ENCODE results near the gene KSR2.
"Not testable (repeated sequence)": the region's sequence is repeated elsewhere in the genome, so short reads cannot be mapped to it uniquely, and the experiment has no call there.

Gene KSR2

DNA sequence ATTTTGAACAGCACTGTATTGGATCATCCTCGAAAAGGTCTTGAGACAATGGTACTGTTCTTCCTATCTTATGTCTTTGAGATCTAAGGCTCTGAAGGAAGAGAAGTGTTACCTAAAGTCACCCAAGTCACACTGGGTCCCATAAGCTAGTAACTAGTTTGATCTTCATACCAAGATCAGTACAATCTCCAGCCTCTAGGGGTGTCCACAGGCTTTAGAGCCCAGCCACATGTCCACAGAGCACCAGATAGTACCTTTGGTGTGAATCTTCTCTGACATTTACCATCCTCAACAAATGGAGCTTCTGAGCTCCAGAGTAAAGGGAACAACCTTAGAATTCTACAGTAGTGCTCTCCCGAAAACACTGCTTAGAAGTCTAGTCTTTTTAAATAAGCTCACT is 78.7 kb downstream of the KSR2 start:
- DNase-seq = no peak

DNA sequence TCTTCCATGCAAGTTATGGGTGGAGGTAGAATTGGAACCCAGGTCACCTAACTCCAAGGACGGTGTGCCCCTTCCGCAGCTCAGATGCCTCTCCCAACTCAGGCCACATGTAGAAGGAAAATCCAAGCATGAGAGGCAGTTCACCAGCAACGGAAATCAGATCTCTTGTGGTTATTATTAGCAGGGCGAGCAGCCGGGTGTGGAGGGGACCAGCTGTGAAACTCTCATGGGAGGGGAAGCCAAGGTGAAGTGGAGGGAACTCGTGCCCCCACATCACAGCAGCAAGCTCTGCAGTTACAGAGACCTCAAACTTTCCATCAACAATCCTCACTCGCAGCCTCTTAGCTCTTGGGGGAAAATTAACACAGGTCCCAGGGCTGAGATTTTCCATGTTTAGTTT is 79.7 kb downstream of the KSR2 start:
- DNase-seq = no peak

DNA sequence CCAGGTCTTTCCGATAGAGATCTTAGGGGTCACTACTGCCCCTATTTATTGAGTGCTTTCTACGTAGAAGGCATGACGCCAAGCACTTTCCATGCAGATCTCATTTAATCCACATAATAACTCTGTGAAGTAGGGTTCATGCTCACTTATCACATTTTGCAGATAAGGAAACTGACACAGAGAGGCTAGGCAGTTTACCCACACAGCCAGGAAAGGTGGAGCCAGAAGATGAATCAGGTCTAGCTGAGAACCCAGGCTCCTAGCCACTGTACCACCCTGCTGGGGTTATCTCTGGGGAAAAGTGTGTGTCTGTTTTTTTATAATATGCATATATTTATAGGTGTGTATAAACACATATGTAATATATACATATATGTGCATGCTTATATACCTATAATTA is 83.6 kb downstream of the KSR2 start:
- no peak for DNase-seq

DNA sequence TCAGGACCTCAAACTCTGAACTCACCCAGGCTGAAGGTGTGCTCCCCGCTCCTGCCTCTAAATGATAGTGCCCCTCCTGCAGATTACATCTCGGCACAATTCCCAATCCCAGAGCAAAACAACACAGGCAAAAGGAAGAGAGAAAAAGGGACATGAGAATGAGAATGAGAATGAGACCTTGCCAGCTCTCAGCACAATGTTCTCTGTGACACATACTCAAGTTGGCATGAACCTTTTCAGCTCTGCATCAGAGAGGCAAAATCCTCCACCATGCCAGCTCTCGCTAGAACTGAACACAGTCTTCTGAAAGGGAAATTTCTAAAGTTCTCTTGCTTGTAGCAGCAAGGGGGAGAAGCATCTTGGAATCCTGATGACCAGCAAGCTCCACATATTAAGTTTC is 84.6 kb downstream of the KSR2 start:
- DNase-seq = no peak

DNA sequence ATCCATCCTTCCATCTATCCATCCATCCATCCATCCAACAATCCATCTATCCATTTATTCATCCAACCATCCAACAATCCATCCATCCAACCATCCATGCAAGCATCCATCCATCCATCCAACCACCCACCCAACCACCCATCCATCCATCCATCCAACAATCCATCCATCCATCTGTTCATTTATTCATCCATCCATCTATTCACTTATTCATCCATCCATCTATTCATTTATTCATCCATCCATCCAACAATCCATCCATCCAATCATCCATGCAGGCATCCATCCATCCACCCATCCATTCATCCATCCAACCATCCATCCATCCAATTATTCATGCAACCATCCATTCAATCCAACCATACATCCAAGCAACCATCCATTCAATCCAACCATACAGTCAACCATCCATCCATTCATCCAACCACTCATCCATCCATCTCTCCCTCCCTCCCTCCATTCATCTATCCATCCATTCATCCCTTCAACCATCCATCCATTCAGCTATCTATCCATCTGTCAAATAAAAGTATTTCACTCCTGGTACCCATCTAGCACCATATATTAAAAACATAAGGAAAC is 86.1 kb downstream of the KSR2 start:
- DNase-seq = no peak

DNA sequence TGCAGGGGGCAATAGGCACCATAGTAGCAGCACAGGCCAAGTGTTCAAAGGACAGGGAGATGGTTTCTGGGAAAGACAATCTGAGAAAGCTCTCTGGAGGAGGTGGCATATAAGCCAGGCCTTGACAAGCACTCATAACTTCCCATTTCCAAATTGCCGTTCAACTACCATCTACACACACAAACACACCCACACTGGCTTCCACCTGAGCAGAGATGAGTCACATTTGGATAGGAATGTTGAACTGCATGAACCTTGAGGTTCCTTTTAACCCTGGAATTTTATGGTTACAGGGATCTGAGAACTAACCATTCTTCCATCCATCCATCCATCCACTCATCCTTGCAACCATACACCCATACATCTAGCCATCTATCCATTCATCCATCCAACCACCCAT is 86.6 kb downstream of the KSR2 start:
- no peak for DNase-seq

DNA sequence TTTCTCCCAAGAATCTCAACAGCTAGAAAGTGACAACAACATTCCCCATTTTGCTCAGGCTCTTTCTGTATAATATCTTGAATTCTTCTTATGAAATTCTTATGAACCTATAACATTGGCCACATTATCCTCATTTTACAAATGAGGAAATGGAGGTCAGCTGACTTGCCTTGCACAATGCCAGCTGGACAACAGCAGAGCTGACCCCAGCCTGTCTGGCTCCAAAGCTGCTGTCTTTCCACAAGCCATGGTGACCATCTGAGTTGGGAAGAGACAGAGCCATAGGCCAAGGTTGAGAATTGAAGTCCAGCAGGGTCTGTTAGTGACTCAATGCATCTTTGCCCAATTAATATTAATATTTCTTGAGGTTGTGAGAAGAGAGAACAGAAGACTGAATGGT is 87.3 kb downstream of the KSR2 start:
- no peak for DNase-seq

DNA sequence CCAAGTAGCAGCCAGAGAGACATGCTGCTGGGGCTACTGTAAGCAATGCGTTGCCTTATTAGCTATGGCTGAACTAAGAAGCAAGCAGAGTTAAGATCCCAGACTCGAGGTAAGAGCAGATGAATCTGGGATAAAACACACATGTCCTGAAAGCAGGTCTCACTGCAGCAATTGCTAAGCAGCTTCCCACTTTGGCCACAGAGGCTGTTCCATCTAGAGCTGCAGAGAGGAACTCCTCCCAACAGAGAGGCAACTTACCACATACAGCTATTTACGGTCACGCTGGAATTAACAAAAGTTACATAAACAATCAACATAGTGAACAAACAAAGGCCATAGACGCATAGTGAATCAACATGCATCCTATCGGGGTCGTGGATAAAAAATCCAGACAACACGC is 90.2 kb downstream of the KSR2 start:
- no peak for DNase-seq

DNA sequence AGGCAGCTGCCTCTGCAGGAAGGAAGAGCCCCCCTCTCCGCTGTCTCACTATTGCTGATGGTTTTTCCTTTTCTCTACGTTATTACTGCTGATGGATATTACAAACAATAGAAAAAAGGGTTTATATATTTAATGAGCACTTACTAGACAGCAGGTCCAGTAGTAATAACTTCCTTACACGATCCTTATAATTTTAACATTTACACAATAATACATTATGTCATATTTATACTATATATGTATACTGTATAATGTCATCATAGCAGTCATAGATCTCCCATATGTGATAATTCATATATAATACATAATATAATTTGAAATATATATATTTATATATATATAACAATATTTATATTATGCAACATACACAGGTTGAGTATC is 92.4 kb downstream of the KSR2 start:
- DNase-seq = no peak

DNA sequence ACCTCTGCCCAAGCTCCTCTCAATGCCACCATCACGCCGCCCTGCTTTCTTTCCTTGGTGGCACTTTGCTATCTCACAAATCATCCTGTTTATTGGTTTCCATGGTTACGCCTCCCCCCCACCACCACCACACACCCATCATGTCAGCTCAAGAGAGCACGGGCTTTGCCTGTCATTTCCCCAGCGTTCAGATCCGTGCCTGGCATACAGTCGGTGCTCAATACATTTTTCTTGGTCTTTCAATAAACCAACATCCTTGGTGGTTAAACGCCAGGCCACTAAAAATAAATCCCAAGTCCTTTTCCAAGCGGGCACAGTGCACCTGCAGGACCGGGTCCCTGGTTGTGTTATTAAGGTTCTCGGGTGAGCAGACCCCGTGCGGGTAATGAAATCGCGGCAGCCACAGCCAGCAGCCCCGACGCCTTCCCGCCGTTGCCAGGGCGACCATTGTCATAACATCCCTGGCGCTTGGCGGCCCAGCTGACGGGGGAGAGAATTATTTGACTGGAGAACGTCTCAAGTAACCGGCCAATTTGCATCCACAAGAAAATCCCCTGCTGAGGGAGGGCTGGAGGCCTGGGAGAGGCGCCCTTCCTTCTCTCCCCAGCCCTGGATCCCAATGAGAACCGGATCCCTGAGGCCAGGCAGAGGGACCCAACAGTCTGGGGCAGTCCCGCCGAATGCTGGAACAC is 92.9 kb downstream of the KSR2 start:
- DNase-seq = no peak

DNA sequence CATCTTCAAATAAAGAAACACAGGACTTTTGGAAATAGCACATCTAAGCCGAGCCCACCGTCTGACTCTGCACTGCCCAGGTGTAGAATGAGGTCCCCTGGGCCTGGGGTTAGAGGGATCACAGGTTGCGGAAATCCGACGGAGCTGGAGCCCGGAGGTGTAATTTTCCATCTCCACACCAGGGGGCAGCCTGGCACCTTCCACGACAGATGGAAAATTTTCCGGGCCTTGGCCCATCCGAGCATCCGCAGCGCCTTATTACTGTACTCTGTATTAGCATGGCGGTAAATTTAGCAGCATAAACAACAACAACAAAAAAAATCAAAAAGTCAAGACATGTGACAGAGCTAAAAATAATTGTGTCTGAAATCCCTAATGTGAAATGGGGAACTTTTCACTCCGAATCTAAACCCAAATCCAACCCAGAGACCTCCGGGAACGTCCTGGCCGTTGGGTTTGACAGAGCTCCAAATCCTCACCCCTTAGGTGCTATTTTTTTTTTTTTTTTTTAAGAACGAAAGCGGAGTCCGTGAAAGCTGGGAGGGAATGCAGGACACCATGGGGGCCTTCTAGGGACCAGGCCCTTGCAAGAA is 93.9 kb downstream of the KSR2 start:
- DNase-seq = no peak

DNA sequence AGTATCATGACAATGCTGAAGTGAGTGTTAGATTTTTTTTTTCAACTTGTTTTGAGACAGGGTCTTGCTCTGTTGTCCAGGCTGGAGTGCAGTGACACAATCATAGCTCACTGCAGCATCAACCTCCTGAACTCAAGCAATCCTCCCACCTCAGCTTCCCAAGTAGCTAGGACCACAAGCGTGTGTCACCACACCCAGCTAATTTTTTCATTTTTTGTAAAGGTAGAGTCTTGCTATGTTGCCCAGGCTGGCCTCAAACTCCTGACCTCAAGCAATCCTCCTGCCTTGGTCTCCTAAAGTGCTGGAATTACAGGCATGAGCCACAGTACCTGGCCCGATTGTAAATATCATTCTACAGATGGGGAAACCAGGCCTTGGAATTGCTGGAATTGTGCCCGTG is 94.6 kb downstream of the KSR2 start:
- not testable (repeated sequence) for DNase-seq

DNA sequence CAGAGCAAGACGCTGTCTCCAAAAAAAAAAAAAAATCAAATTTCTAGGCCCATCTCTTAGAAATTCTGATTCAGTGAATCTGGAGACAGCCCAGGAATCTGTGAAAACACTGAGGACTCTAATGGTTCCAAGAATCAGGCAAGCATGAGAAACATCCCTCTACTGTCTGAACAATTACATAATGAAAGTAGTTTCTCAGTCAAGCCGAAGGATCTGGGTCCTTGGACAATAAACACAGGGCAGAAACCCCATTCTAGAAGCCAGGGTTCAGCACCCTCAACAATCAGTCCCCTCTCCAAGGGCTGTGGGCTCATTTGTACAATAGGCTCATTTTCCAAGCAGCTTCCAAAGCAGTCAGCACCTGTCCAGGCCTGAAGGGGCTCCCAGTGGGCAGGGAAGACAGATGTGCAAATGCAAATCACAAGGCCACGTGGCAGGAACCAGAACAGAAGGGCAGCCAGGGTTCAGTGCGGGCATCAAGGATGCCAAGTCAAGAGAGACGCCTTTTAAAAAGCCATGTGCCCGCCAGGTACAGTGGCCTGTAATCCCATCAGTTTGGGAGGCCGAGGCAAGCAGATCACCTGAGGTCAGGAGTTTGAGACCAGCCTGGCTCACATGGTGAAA is 96.1 kb downstream of the KSR2 start:
- DNase-seq = peak; percentile 14

DNA sequence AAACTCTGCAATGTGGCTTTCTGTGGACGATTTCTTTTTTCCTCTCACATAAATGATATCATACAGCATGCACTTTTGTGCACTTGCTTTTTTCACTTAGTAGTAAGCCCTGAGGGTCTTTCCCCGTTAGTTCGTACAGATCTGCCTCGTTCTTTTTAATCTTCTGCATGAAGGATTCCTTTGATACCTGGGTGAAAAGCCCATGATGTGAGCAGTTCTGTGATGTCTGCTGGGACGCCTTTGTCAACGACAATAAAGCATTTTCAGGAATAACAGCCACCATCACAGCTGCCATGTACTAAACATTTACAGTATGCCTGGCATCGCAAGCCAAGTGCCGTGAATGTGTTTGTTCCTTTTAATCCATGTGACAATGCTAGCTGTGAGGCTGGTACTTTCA is 99.2 kb downstream of the KSR2 start:
- DNase-seq = no peak

DNA sequence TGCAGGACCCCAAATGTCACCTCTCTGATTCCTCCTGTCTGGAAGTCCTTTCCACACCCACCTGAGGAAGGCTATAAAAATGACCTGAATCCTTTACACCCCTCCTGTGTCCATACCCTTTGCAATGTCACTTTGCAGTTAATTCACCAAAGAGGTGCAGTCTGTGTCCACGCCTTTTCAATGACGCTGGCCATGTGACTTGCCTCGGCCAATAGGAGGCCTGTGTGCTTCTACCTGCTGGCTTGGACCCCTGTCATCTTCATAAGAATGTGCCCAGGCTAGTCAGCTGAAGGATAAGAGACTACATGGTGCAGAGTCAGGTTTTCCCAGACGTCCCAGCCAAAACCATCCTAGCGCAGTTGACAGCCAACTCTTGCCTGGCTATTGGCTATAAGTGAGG is 101.4 kb downstream of the KSR2 start:
- no peak for DNase-seq

DNA sequence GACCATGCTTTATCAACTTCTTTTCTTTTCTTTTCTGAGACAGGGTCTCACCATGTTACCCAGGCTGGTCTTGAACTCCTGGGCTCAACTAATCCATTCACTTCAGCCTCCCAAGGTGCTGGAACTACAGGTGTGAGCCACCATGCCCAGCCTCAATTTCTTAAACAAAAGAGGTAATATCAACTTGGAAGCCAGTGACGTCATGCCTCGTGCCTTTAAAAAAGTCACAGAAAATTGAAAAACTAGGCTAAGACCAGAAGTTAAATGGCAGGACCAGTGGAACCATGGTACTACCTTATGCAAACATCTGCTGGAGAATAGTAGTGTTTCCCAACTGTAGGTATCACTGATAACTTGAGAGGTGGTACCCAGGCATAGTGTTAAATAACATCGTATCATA is 103.3 kb downstream of the KSR2 start:
- no peak for DNase-seq

DNA sequence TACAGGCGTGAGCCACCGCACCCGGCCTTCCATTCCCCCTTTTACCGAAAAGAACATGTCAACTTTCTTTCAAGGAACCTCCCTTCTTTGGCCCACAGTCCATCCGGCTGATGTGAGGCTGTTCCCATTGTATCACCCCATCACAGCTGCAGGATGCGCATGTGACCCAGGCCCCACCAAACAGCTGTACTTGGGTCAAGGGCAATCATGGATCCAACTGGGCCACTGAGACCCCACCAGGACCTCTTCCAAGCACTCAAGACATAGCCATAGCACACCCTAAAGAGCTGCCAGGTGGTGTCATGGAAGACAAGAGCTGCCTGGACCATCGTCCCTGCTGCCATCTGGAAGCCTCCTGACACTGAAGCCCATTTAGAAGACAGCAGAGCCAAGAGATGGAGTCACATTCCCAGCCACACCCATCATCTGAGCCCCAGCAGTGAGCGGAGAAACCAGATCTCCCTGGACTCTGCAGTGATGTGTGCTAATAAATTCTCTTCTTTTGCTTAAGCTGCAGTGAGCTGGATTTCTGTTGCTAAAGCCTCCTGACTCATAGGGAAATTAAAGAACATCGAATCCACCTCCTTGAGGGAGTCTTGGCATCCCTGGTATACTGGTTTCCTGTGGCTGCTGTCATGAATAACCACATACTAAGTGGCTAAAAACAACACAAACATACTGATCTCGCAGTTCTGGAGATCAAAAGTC is 105.6 kb downstream of the KSR2 start:
- no peak for DNase-seq

DNA sequence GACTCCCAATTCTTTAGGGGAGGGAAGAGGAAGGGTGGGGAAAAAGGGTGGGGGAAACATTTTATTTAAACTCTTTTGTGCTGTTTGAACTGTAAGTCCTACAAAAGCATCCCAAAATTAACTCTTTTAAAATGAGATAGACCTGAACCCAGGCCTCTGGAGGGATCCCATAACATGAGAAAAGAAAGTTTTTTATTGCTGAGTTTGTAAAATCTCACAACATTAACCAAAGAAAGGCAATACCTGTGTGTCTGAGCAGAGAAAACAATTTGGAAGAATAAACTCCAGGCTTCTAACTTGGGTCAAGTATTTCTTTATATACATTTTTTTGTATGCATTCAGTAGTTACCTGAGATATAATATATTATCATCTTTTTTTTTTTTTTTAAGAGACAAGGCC is 107.1 kb downstream of the KSR2 start:
- no peak for DNase-seq

DNA sequence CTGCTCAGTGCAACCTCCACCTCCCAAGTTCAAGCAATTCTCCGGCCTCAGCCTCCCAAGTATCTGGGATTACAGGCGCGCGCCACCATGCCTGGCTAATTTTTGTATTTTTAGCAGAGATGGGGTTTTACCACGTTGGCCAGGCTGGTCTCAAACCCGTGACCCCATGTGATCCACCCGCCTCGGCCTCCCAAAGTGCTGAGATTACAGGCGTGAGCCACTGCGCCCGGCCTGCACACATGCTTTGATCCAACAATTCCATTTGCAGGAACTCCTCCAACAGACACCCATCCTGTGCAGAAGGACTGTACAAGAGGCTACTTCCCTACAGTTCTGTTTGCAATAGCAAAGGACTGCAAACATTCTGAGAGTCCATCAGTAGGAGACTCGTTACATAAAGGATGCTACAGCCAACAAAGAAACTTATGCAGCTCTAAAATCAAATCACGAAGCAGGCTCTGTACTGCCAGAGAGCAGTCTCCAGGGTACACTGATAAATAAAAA is 108.0 kb downstream of the KSR2 start:
- DNase-seq = not testable (repeated sequence)

DNA sequence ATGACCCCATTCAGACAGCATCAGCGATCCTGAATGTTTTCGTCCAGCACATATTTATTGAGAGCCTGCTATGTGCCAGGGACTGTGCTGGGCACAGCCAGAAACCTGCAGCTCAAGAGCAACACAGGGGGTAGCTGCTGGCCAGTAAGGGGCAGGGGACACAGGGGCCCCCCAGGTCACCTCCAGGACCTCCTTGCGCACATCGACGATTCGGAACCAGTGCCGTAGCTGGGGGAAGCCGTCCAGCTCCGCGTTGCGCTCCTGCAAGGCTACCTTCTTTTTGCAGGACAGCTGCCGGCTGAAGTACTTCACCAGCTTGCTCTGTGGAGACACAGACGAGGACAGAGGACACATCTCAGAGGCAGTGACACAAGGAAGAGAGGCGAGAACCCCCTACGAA is 108.7 kb downstream of the KSR2 start:
- DNase-seq = no peak

DNA sequence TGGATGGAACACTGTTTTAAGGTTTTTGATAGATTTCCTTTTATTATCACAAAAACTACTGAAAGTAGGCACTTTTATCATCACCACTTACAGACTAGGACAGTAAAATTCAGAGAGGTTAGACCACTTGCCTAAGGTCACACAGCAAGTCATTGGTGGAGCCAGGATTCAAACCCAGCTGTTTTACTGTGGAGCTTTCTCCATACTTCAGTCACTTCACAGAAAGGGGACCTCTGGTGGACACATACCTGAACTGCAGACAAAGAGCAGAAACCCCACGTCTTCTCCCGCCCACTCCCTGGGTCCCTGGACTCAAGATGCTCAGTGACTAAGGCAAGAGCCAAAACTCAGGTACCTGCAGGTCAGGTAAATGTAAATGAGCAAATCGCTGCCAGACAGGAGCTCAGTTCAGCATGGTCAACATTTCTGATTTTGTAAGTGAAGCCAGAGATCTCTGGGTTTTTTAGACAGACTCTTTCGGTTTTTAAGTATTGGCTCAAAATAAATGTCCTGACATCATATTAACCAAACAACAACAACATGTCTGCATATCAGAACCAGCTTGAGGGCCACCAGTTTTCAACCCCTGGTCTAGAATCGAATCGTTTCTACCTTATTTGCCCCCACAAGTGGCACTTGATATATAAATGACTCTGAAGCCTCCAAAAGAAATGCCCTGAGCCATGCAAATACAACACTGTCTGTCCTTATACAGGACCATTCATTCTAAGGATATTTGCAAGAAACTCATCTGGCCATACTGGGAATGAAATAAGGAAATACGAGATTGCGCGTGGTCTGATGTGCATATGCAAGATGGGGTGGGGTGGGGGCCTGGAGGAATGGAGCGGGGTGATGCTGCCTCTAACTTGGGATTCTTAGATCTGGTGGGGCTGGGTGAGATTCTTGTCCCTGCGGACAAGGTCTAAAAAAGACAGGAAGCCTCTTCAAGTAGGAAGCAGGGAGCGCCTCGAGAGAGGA is 110.9 kb downstream of the KSR2 start:
- no peak for DNase-seq

DNA sequence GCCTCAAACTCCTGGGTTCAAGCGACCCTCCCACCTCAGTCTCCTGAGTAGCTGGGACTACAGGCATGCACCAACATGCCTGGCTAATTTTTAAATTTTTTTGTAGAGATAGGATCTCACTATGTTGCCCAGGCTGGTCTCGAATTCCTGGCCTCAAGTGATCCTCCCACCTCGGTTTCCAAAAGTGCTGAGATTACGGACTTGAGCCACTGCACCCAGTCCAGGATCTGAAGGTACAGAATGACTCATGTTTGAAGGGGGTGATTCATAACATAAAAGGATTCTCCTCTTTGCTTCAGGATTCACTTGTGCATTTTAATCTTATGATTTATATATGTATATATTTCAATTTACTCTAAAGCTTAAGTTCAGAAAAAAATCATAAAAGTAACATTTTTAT is 111.7 kb downstream of the KSR2 start:
- DNase-seq = not testable (repeated sequence)
